Measurements from ENCODE around the gene RELT.

RELT gene

GRCh38 chr11:73345481-73346160 is 30.6 kb upstream of the RELT start:
- no peak for DNase-seq
- intact Hi-C loops (cut with DNase I), result no loop called here

- no peak for DNase-seq
- intact Hi-C loops (cut with DNase I), result no loop called here
Observed at GRCh38 chr11:73346186-73346935, 29.8 kb upstream of the RELT start.

GRCh38 chr11:73347067-73347466 is 29.1 kb upstream of the RELT start:
- no peak for DNase-seq
- intact Hi-C loops (cut with DNase I), result no loop called here

- intact Hi-C loops (cut with DNase I), result no loop called here
- DNase-seq, result no peak
Observed at GRCh38 chr11:73348838-73349237, 27.4 kb upstream of the RELT start.

- DNase-seq, result no peak
- intact Hi-C loops (cut with DNase I), result no loop called here
Observed at GRCh38 chr11:73349633-73350032, 26.6 kb upstream of the RELT start.

GRCh38 chr11:73350908-73351636 is 25.1 kb upstream of the RELT start:
- DNase-seq, result peak in 40 of 42 donors; percentile 28 to 84 (median 64)
- intact Hi-C loops (cut with DNase I), result no loop called here

- intact Hi-C loops (cut with DNase I), result loop anchor here (2.0 kb wide), 1 partner anchor 39 kb away; no protein-coding TSS in a partner anchor
- DNase-seq, result no peak
Observed at GRCh38 chr11:73353422-73353821, 22.8 kb upstream of the RELT start.

- no peak for DNase-seq
- intact Hi-C loops (cut with DNase I), result no loop called here
Observed at GRCh38 chr11:73355109-73355508, 21.1 kb upstream of the RELT start.

- peak in 4 of 42 donors; percentile 39 to 62 (median 54) for DNase-seq
- intact Hi-C loops (cut with DNase I), result no loop called here
Observed at GRCh38 chr11:73356979-73357860, 19.0 kb upstream of the RELT start.

GRCh38 chr11:73358071-73358470 is 18.1 kb upstream of the RELT start:
- intact Hi-C loops (cut with DNase I), result no loop called here

GRCh38 chr11:73359341-73359740 is 16.9 kb upstream of the RELT start:
- intact Hi-C loops (cut with DNase I), result no loop called here
- peak in 8 of 42 donors; percentile 23 to 65 (median 45) for DNase-seq

More at GRCh38 chr11:73358071-73358470, 18.1 kb upstream of the RELT start:
- no peak for DNase-seq

- peak in 13 of 42 donors; percentile 27 to 72 (median 55) for DNase-seq
- intact Hi-C loops (cut with DNase I), result no loop called here
Observed at GRCh38 chr11:73359930-73360742, 16.1 kb upstream of the RELT start.

- intact Hi-C loops (cut with DNase I), result no loop called here
- DNase-seq, result no peak
Observed at GRCh38 chr11:73360743-73361369, 15.3 kb upstream of the RELT start.

- DNase-seq, result no peak
- intact Hi-C loops (cut with DNase I), result no loop called here
Observed at GRCh38 chr11:73361953-73362776, 14.0 kb upstream of the RELT start.

- DNase-seq, result no peak
- intact Hi-C loops (cut with DNase I), result no loop called here
Observed at GRCh38 chr11:73363147-73363546, 13.1 kb upstream of the RELT start.

- DNase-seq, result no peak
- intact Hi-C loops (cut with DNase I), result no loop called here
Observed at GRCh38 chr11:73365352-73366264, 10.6 kb upstream of the RELT start.
